GM21529 (cell line): Measurements from ENCODE around the gene SLC44A3.

Source experiments
- ATAC-seq: cut with Tn5 transposase; IDR thresholded peaks from one replicate; pipeline ENCODE4 v1.9.1; 2021; ENCODE audit not compliant: unreplicated experiment

The SLC44A3 gene

DNA sequence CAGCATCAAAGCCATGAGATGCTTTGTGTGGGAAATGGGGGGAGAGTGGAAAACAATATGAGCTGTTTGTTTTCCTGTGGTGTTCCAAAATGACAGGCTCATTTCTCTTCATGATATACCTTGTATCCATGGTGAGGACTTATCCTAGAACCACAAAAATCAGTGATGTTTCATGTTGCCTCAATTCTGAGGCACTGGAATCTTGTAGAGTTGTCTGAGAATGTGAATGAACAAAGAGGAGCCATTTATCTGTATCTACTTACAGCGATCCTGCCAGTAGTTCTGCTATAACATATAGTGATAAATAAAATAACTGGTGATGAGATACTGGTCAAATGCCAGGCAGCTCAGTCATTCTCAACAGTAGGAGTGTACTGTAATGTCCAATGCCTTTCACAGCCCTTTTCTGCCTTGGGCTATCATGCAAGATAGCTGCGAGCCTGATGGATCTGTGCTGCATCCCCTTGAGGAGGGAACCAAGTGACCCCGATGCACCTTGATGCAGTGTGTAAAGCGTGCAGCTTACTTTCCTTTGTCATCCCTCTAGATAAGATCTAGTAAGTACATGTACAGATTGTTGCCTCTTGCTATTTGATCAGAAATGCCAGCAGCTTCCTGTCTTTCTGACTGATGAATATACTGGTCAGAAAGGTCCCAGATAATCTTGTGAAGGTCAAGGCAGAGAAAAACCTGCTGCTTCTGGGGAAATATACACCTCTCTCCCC is 52.8 kb downstream of the SLC44A3 start:
- ATAC-seq: no peak

DNA sequence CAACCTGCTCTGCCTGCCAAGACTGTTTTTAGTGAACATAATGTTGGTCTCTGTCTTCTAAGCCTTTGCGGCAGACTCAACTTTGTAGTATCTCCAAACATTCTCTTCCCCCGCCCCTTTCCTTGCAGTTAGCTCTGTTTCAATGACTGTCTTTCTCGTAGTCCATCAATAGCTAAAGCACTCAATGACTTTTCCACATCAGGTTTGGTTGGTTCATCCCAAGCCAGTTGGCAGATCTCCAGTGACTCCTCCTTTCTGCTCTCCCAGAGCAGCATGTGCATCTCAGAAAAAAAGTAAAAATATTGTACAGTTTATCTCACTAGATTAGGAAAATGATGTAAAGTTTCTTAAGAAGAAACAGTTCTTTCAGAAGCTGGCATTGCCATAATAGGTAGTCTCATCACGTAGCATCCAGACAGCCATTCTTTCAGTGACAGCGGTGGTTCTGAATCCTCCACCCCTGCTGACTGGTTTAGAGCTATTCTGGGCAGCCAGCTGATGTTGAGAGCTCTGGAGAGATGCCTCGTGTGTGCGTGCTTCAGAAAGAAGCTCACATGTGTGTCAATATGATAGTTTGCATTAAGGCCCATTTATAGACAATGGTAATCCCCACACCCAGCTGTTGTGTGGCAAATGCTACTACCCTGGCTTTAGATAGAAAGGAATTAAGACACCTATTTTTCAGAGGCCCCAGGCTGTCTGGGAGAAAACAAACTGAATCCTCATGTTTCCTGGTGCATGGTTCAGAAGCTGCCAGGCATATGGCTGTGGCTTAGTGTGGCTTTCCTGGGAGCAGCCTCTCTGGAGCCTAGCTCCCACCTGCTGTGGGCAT is 53.6 kb downstream of the SLC44A3 start:
- no peak for ATAC-seq

GRCh38 chr1:94874423-94874822 is 54.3 kb downstream of the SLC44A3 start:
- no peak for ATAC-seq

GRCh38 chr1:94875794-94876193 is 55.6 kb downstream of the SLC44A3 start:
- no peak for ATAC-seq

DNA sequence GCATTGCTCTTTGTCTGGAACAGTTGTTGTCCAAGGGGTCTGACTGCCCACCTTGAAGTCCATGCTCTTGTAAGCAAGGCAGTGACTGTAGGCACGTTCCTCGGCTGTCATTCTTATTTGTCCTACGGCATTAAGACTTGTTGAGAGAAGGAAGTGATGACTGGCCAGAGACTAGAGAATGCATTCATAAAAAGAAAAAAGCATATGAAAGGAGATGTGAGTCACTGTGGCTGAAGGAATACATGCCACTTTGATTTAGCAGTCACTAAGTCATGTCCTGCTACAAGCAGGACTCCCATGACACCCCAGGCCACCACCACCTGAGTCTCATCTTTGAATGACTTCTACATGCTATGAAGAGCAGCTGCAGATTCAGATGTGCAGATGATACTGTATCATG is 56.2 kb downstream of the SLC44A3 start:
- ATAC-seq: no peak

DNA sequence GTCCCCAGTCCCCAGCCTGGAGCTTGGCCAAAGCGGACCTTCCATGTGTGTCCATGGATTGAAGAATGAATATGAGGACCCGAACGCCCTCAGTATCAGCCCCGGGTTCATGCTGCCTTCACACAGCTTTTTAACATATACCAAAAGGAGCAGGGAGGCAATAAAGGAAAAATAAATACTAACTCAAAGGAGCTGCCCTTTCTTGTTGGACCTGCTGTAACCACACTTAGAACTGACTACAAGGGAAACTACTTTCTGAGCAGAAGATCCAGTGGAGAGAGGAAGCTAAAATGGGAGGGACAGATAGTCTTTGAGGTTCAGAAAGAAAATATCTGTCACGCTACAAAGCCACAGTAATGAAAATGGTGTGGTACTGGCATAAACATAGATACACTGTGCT is 58.2 kb downstream of the SLC44A3 start:
- ATAC-seq: no peak

DNA sequence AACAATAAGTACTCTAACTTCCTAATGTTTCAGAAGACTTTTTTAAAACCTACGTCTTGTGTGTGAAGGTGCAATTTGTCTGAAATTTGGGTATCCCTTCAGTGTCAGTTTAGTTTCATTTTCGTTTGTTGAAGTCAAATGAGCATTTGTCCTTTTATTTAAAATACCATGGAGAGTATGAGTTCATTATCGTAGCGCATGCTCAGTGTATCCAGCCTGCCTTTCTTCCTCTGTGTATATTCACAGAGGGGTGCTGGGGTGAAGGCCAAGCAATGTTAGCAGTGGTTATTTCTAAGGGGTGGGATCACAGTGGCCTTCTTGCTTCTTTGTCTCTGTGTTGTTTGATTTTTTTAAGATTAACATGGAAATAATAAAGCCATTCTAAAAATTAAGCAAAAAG is 63.5 kb downstream of the SLC44A3 start:
- no peak for ATAC-seq

GRCh38 chr1:94884106-94884505 is 63.9 kb downstream of the SLC44A3 start:
- no peak for ATAC-seq

GRCh38 chr1:94884507-94884906 is 64.3 kb downstream of the SLC44A3 start:
- no peak for ATAC-seq

- no peak for ATAC-seq
These were observed 66.2 kb downstream of the SLC44A3 start for GRCh38 chr1:94886361-94886760.

DNA sequence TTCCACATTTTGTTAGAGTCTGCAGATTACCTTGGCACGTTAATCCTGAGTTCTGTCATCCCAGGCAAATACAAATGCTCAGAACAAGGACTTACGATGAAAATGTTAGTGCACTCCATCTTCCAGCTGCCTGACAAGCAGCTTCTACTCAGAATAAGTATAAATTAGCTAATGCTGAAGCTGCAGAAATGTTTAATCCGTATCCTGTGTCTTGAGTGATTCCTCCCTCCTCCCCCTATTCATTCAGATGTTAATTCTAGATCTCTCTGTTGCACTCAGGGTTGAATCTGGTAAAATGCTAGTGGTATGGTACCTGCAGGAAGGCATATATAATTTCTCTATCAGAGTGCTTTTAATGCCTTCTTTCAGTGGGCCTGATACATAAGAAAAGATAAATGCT is 66.9 kb downstream of the SLC44A3 start:
- ATAC-seq: no peak

GRCh38 chr1:94887603-94888171 is 67.5 kb downstream of the SLC44A3 start:
- ATAC-seq: no peak

- no peak for ATAC-seq
These were observed 68.0 kb downstream of the SLC44A3 start for GRCh38 chr1:94888201-94888600.

DNA sequence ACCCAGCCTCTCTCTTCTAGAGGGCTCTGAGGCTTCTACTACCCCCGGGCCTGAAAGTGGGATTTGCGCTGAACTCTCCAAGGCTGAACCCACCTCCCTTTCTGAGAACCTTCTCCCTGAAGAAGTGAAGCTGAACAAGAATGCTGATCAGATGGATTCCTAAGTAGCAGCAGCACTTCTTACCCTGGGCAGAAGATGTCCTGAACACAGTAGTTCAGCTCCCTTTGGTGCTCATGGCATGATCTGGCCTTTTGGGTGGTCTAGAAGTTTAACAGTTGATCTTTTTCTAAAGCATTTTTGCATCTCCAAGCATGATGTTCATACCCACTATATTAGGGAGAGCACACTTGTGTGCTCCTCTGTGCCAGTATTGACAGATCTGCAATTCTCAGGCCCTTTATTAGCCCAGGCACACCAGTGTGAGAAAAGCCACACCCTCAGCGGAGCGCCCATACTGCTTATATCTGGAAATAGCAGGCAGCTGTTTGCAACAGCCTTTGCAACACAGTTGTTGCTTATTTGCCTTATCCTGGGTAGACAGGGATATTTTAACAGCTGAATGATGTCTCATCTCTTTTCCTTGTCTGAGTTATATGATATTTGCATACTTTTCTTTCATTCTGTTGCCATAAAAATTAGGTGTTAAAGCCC is 72.6 kb downstream of the SLC44A3 start:
- ATAC-seq: no peak

DNA sequence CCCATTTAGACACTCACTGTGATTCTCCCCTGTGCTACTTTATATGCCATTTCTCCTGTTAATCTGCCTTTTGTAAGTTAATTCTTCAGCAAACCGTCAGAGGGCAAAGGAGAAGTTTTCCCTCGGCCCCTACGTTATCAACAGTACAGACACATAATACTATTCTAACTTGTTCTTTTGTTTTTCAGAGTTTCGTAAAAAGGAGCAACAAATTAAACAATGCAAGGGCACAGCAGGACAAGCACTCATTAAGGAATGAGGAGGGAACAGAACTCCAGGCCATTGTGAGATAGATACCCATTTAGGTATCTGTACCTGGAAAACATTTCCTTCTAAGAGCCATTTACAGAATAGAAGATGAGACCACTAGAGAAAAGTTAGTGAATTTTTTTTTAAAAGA is 74.5 kb downstream of the SLC44A3 start:
- ATAC-seq: no peak

DNA sequence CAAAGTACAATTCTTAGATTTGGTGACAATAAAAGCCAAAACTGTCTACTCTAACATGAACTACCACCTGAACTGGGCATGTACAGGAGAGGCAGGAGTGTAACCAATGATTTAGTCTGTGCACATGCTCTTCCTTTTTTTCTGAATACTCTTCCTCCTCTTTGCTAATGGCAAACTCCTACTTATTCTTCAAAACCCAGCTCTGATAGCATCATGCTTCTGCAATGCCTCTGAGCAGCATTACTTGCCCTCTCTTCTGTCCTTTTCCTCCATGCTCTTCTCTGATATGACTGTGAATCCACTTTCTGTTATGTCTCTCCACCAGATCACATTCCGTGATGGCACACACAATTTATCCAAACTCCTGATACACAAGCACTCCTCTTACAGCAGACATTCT is 75.4 kb downstream of the SLC44A3 start:
- no peak for ATAC-seq

DNA sequence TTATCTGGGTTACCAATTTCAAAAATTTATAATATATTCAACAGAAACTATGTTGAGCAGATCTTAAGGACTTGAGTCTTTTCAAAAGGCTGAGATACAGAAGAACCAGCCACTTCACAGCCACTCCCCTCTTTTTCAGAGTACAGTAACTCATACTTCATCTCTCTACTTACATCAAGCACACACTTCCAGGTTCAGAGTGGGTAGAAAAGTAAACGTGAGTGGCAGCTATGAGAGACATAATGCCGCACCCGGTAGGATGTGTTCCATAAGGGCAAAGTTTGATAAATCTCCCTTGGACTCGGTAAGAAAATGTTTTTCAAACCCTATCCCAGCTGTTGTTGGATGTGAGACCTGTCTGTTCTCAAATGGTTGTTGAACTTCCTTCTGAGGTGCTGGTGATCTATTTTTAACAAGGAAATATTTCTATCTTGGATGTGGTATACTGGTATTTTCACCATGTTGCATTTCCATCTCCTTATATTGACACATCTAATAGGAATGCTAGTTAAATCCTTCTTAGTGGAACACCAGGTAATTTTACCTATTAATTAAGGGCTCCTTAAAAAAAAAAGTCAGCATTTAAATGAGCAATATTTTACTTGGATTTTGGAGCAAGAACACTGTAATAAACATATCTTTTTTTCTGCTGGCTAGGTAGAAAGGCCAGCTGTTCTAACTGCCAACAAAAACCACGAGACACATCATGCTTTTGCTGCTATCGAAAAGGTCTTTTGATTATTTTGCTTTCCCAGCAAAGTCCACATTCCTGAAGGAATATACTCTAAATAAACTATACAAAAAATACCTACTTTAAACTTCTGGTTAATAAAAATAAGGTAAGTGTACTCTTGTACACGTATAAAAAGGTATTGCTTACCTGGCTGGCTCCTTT is 78.6 kb downstream of the SLC44A3 start:
- ATAC-seq: no peak

DNA sequence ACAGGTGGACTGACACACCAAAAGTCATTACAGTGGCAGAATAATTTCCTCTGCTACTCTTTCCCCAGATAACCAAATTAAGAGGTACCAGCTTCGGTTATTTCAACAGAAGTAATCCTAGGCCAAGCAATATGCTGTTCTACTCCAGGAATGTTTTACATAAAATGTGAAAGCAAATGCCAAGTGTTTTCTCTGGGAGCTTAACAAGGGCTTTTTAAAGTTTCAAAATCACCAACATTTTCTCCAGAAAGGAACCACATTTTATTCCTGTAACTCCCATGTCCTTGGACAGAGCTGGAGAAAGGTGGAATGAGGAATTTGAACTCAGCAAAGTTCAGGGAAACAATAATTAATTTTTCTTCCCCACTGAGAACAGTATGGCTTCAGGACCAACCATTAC is 79.6 kb downstream of the SLC44A3 start:
- ATAC-seq: no peak

- ATAC-seq: no peak
These were observed 81.7 kb downstream of the SLC44A3 start for GRCh38 chr1:94901841-94902240.

DNA sequence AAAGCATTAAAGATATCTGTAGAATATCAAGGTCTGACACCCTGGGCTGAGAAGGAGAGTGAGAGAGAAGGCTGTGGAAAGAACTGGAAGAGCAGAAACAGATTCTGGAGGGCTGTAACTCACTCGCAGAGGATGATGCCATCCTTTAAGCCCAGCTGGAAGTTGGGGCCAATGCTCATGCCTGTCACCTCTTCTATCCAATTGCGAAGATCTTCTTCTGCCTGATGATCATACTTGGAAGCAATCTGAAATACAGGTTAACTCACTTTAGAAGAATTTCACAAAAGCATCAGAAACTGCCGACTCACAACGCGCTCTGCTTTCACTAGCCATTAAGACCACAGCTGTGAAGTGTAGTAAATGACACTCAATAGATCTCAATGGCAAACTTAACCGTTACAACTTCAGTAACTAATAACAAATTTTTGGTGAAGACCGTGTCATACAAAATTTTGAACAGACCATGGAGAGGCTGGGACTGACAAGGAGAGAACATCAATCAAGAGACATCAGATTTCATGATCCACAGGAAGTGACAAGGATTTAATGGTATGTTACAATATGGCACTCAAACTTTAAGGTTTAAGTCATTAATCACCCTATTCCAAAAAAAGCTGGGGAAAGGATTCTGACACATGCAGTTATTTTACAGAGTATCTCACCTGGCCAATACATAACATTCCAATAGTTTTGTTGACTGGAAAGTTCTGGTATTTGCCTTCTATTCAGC is 83.3 kb downstream of the SLC44A3 start:
- ATAC-seq: no peak
